Renal pelvis (tissue), 4 donors: ENCODE data around the gene GP1BB. TPM values are rescaled to one million over a fixed set of nuclear protein-coding genes. Genes with fewer than 3 reads are reported as not detected.
"Not testable (repeated sequence)": the region's sequence is repeated elsewhere in the genome, so short reads cannot be mapped to it uniquely, and the experiment has no call there.

ENCODE experiments used
- DNase-seq: peaks from one replicate; pipeline ENCODE4 v3.0.0-alpha.2; 2013
- polyA plus RNA-seq, 3 donors: library from polyadenylated mRNA; unstranded; fragments of 120-200 nt; gene quantifications; one replicate each; pipeline ENCODE4 v1.2.1, GENCODE V29; 2013; ENCODE audit not compliant: insufficient read length in 3 of 3

Gene GP1BB
- polyA plus RNA-seq, 3 donors = 1.1 to 6.4 (median 4.8) TPM

DNA sequence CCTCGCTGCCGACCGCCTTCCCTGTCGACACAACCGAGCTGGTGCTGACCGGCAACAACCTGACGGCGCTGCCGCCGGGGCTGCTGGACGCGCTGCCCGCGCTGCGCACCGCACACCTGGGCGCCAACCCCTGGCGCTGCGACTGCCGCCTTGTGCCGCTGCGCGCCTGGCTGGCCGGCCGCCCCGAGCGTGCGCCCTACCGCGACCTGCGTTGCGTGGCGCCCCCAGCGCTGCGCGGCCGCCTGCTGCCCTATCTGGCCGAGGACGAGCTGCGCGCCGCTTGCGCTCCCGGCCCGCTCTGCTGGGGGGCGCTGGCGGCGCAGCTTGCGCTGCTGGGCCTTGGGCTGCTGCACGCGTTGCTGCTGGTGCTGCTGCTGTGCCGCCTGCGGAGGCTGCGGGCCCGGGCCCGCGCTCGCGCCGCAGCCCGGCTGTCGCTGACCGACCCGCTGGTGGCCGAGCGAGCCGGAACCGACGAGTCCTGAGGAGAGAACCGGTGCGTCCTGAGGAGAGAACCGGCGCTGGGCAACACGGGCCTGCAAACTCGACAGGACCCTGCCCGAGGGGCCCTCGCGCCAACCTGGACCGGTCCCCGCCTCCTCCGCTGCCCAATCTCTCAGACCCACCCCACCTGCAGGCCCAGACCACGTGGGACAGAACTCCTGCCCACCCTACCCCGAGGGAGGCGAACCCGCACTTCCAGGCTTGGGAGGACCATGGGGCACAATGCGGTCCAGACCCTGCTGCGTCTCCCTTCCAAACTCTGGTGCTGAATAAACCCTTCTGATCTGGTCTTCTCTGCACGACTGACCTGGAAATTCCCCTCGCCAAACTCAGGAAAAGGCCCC lies 866 bp downstream of the GP1BB start:
- DNase-seq = no peak

- DNase-seq = no peak
Measured at GRCh38 chr22:19724927-19725661, 1.8 kb downstream of the GP1BB start.

- DNase-seq = not testable (repeated sequence)
Measured at GRCh38 chr22:19726064-19726788, 2.9 kb downstream of the GP1BB start.

- no peak for DNase-seq
Measured at GRCh38 chr22:19727310-19728150, 4.2 kb downstream of the GP1BB start.

DNA sequence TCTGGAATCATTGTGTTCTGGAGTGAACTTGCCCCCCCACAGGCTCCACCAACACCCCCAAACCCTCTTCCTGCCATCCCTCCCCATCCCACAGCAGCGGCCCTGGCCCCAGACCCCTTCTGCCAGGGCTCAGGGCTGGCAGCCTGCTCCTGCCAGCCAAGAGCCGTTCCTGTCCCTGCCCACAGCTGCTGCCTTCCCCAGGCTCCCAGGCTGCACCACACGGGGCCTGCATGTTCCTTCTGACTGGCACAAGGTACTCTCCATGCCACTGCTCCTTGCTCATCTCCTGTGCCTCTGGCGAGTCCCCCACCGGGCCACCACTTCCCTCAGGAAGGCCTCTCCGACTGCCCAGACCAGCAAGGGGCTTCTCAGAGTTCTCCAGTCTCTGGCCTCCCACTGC lies 4.9 kb downstream of the GP1BB start:
- DNase-seq = no peak

- DNase-seq = no peak
Measured at GRCh38 chr22:19728836-19729235, 5.5 kb downstream of the GP1BB start.

GRCh38 chr22:19729507-19729906 lies 6.2 kb downstream of the GP1BB start:
- DNase-seq = no peak

- no peak for DNase-seq
Measured at GRCh38 chr22:19730198-19730597, 6.9 kb downstream of the GP1BB start.

DNA sequence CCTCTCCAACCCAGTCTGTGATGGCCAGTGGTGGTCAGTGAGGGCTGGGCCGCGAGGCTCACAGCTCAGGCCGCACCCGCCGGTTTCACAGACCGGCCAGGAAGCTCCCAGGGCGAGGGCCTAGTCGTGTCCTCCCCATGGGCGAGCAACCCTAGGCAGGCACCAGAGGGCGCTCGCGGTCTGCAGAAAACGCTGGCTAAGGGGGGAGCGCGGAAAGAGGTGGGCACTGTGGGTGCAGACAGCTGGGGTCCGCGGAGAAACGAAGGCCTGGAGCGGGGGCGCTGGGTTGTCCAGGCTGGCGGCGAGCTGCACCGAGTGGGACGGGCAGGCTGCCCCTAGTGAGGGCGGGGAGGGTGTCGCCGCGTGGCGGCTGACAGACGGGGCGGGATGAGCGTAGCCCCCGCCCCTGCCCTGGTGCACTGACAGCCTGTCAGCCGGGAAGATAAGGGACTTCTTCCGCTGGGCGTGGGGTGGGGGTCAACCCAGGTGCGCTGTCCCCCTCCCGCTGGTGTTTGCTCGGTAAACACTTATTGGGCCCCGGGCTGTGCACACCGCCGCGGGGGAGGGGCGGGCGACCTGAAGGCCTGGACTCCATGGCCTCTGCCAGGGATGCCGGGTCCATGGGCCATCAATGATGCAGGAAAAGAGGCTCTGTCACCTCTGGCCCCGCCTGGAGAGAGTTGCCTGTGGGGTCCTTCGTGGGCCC lies 7.5 kb downstream of the GP1BB start:
- DNase-seq = peak; percentile 79

- no peak for DNase-seq
Measured at GRCh38 chr22:19731361-19732135, 8.2 kb downstream of the GP1BB start.

- DNase-seq = no peak
Measured at GRCh38 chr22:19732403-19733113, 9.2 kb downstream of the GP1BB start.

DNA sequence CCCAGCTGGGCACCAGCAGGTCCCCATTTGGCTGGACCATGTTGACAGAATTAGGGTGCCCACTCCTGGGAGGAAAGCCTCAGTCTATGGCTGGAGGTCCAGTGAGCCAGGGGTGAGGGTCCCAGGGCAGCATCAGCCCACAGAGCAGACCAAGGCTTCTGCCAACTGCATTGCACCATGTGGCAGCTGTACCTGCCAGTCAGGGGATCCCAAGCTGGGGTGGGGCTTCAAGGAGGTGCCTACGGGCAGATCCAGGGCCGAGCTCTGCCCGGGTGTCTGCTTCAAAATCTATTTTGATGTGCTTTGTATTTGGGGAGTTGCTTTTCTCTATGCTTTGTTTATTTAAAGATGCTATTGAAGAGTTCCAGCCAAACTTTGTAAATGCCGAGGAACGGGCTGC lies 10.4 kb downstream of the GP1BB start:
- DNase-seq = no peak

- no peak for DNase-seq
Measured at GRCh38 chr22:19734163-19734562, 10.8 kb downstream of the GP1BB start.

- DNase-seq = no peak
Measured at GRCh38 chr22:19734837-19735382, 11.6 kb downstream of the GP1BB start.

DNA sequence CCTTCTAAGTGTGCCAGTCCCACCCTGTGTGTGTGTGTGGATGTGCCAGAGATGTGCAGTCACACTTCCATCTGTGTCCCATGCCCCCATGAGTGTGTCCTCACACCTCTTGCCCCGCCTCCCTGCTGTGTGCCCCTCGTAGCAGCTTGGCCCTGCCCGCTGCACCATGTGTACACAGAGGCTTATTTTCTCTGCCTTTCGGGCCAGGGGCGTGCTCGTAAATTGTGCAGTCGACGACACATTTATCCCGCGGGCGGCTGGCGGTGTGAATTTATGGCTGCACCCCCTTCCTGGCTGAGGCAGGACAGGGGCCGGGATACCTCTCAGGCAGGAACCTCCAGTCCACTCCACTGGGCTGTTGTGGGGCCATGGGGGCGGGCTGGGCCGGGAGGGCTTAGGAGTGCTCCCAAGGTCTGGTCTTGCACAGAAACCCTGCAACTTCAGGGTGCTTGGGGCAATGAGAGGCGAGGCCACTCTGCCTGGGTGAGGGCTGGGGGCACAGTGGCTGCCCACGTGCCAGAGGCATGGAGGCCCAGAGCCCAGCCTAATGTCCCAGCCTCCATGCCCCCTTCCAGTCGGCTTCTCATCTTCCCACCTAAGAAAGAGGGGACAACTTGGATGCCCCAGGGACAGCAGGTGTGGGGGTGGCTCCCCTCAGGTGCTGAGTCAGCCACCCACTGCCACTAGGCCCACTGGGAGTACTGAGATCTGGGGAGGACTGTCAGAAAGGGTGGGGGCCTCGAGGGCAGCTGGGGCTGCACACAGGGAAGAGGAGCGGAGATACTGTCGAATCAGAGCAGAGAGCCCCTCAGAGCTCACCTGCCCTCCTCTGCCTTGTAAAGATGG lies 12.5 kb downstream of the GP1BB start:
- no peak for DNase-seq

GRCh38 chr22:19737846-19738663 lies 14.7 kb downstream of the GP1BB start:
- DNase-seq = no peak
